Astrocyte (in vitro differentiated cells and primary cell): ENCODE measurements around the gene ENPP6. TPM values are rescaled to one million over a fixed set of nuclear protein-coding genes. Genes with fewer than 3 reads are reported as not detected.

ENCODE experiments used
- DNase-seq: peaks from one replicate; pipeline ENCODE4 v3.0.0-alpha.2; 2010; ENCODE audit warnings: low read depth
- FAIRE-seq: peaks from 2 replicates; lab custom pipeline; 2011; peaks lifted over from hg19 to GRCh38; lab: Jason Lieb, UNC
- H2AFZ ChIP-seq: 2 replicates; pipeline ENCODE4 v1.6.0; 2012; ENCODE audit warnings: low read depth, low read length, inconsistent platforms
- H3K27ac ChIP-seq: 2 replicates; pipeline ENCODE4 v1.5.1; 2011; ENCODE audit warnings: low read depth, low read length, inconsistent platforms
- H3K27me3 ChIP-seq: 2 replicates; pipeline ENCODE4 v1.6.0; 2011; ENCODE audit warnings: low read length, inconsistent platforms; ENCODE audit not compliant: insufficient read depth
- H3K36me3 ChIP-seq: 2 replicates; pipeline ENCODE4 v1.5.1; 2011; ENCODE audit warnings: low read length, inconsistent platforms; ENCODE audit not compliant: insufficient read depth
- H3K4me1 ChIP-seq: 2 replicates; pipeline ENCODE4 v1.5.1; 2011; ENCODE audit warnings: low read length, inconsistent platforms; ENCODE audit not compliant: insufficient read depth
- H3K4me2 ChIP-seq: 2 replicates; pipeline ENCODE4 v1.6.0; 2012; ENCODE audit warnings: low read length, inconsistent platforms
- H3K4me3 ChIP-seq: 2 replicates; pipeline ENCODE4 v1.5.1; 2011; ENCODE audit warnings: low read depth, mild to moderate bottlenecking, low read length, inconsistent platforms; ENCODE audit not compliant: insufficient read depth
- H3K79me2 ChIP-seq: 2 replicates; pipeline ENCODE4 v1.6.0; 2012; ENCODE audit warnings: mild to moderate bottlenecking, low read length, inconsistent platforms; ENCODE audit not compliant: insufficient read depth
- H3K9ac ChIP-seq: 2 replicates; pipeline ENCODE4 v1.6.0; 2012; ENCODE audit warnings: mild to moderate bottlenecking, low read length, inconsistent platforms
- H3K9me3 ChIP-seq: 2 replicates; pipeline ENCODE4 v1.5.1; 2012; ENCODE audit warnings: low read depth, mild to moderate bottlenecking, low read length, inconsistent platforms; ENCODE audit not compliant: insufficient read depth
- H4K20me1 ChIP-seq: 2 replicates; pipeline ENCODE4 v1.6.0; 2012; ENCODE audit warnings: low read length, inconsistent platforms; ENCODE audit not compliant: insufficient read depth
- H3K27ac Mint-ChIP-seq: one replicate; pipeline ENCODE4 v1.8.0; 2021; ENCODE audit warnings: mild to moderate bottlenecking, mixed read lengths; ENCODE audit not compliant: unreplicated experiment
- H3K27me3 Mint-ChIP-seq: one replicate; pipeline ENCODE4 v1.8.0; 2021; ENCODE audit warnings: low read depth, mixed read lengths; ENCODE audit not compliant: unreplicated experiment
- H3K36me3 Mint-ChIP-seq: one replicate; pipeline ENCODE4 v1.8.0; 2021; ENCODE audit warnings: low read depth, mixed read lengths; ENCODE audit not compliant: unreplicated experiment
- H3K4me1 Mint-ChIP-seq: one replicate; pipeline ENCODE4 v1.8.0; 2021; ENCODE audit warnings: low read depth, mixed read lengths; ENCODE audit not compliant: unreplicated experiment
- H3K4me3 Mint-ChIP-seq: one replicate; pipeline ENCODE4 v1.8.0; 2021; ENCODE audit warnings: mild to moderate bottlenecking, moderate library complexity, mixed read lengths; ENCODE audit not compliant: unreplicated experiment
- H3K9me3 Mint-ChIP-seq: one replicate; pipeline ENCODE4 v1.8.0; 2021; ENCODE audit warnings: mild to moderate bottlenecking, mixed read lengths; ENCODE audit not compliant: unreplicated experiment
- CTCF ChIP-seq: IDR thresholded peaks from 2 replicates; pipeline ENCODE4 v1.5.1; 2011; ENCODE audit warnings: low read depth, mild to moderate bottlenecking, inconsistent platforms, low read length, moderate library complexity; ENCODE audit not compliant: insufficient read depth
- EZH2 ChIP-seq: IDR thresholded peaks from 2 replicates; pipeline ENCODE4 v1.6.1; 2012; ENCODE audit warnings: mild to moderate bottlenecking, low read length, inconsistent platforms; ENCODE audit not compliant: insufficient read depth
- total RNA-seq: library from RNA; stranded (reverse); gene quantifications from 2 replicates; pipeline ENCODE4 v1.2.1, GENCODE V29; 2021

Gene ENPP6
- total RNA-seq, 1 donor from 2014 or later: 0.50 TPM

- peaks cover 5% of the 10 kb centered on the region for H3K9me3 Mint-ChIP-seq
- H2AFZ ChIP-seq: no peak overlapping the region
- no peak for TF ChIP-seq CTCF
- TF ChIP-seq EZH2: no peak
- H3K4me3 Mint-ChIP-seq: peak overlapping the region; percentile 43
- no peak for DNase-seq
- H3K9ac ChIP-seq: no peak overlapping the region
- H3K4me1 Mint-ChIP-seq: no peaks in the 10 kb centered on the region
- no peak overlapping the region for H3K4me3 ChIP-seq
- no peak overlapping the region for H3K4me2 ChIP-seq
- FAIRE-seq: no peak
- H3K27me3 ChIP-seq: no peaks in the 10 kb centered on the region
- H3K27me3 Mint-ChIP-seq: peaks cover 13% of the 10 kb centered on the region
- no peaks in the 10 kb centered on the region for H3K4me1 ChIP-seq
- no peaks in the 10 kb centered on the region for H3K36me3 ChIP-seq
- no peaks in the 10 kb centered on the region for H3K79me2 ChIP-seq
- no peaks in the 10 kb centered on the region for H3K9me3 ChIP-seq
- no peaks in the 10 kb centered on the region for H4K20me1 ChIP-seq
- no peak overlapping the region for H3K27ac ChIP-seq
- H3K27ac Mint-ChIP-seq: no peak overlapping the region
- no peaks in the 10 kb centered on the region for H3K36me3 Mint-ChIP-seq
Observed at GRCh38 chr4:184205243-184205642, 12.4 kb downstream of the ENPP6 start.

- H3K27ac Mint-ChIP-seq: no peak overlapping the region
- no peak for FAIRE-seq
Observed at GRCh38 chr4:184203300-184203699, 14.4 kb downstream of the ENPP6 start.

More at GRCh38 chr4:184203300-184203699, 14.4 kb downstream of the ENPP6 start:
- Mint-ChIP-seq H3K36me3 (no peaks in the 10 kb centered on the region), H3K9me3 (peaks cover 5% of the 10 kb centered on the region), H3K4me1 (no peaks in the 10 kb centered on the region), H3K4me3 (no peak overlapping the region), H3K27me3 (peaks cover 19% of the 10 kb centered on the region)
- DNase-seq: no peak
- H3K9ac ChIP-seq: no peak overlapping the region
- H3K4me3 ChIP-seq: no peak overlapping the region
- no peak overlapping the region for H3K27ac ChIP-seq
- H3K36me3 ChIP-seq: no peaks in the 10 kb centered on the region
- H2AFZ ChIP-seq: no peak overlapping the region
- TF ChIP-seq EZH2 (no peak), CTCF (no peak)
- no peaks in the 10 kb centered on the region for H3K4me1 ChIP-seq
- H3K9me3 ChIP-seq: no peaks in the 10 kb centered on the region
- no peaks in the 10 kb centered on the region for H3K27me3 ChIP-seq
- H4K20me1 ChIP-seq: no peaks in the 10 kb centered on the region
- no peaks in the 10 kb centered on the region for H3K79me2 ChIP-seq
- no peak overlapping the region for H3K4me2 ChIP-seq
